NCI-H2081 treated with DMSO at 0.1 percent for 48 hours (cell line): ENCODE results near the gene STPG1.

Experiments
- DNase-seq: peaks from one replicate; lab custom pipeline; 2025; lab: John Stamatoyannopoulos, UW

STPG1 gene

DNA sequence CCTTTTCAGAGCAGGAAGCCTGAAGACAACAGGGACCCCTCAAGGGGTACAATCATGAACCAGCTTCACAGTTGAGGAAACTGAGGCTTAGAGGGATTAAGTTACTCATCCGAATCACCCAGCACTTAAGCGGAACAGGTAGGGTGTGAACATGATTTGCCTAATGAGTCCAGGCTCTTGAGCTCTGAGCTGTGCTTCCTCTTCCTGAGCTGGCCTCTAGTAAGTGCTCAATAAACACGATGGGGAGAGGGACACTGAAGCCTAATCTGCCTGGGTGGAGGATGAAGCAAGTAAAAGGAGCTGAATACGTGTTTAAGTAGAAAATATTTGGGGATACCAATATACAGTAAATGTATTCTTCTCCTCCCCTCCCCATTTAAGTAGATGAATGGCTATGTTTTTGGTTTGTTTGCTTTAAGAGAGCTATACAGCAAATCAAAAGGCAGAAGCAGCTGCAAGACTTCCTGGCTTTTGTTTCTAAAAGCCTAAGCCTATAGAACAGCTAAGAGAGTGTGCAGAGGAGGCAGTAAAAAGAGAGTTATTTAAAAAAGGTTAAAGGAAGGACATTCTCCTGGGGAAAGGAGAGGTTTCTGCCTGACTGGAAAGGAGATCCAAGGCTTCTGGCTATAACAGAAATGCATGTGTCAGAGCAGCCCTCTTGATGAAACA, 20.5 kb downstream of the STPG1 start:
- DNase-seq: no peak

DNA sequence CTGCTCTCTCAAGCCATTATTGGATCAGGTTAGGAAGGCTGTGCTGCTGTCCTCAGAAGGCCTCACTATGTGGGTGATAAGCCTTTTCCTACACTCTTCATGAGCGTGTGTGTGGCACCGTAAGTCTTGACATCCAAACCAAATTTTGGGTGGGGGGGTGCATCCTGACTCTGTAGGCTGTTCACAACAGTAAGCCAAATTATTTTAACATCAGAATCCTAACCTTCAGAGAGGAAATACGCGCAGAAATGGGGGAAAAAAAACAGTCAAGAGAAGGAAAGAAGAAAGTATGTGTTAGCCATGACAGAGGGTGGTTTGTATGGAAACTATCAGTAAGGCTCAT, 21.0 kb downstream of the STPG1 start:
- DNase-seq: no peak

DNA sequence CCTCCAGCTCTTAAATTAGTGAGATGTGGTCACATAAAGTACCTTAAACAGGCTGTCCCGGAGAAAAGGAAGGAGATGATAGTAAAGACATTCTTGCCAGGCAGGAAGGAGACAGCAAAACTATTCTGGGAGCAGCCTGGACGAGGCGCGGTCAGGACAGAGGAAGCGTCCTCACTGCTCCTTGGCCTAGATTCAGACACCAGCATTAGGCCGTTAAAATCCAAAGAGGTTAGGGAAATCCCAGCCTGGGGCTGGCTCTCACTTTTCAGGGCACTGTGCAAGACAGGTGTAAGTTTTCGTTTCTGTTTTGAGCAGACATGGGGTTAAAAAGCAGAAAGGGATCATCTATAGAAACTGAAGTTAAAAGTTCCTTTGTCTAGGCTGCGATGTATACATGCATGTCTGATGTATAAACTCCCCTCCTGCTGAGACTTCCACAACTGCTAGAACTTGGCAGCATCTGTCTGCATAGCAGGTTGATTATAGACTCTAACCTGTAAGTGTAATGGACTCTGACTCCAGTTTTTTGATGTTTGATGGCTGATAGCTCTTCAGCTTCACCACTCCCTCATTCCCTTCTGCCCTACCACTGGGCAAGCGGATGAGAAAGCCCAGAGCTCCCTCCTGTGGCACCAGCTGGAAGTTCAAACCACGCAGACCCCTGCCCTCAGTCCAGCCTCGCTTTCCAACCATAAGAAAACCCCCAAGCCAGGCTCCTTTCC, 21.5 kb downstream of the STPG1 start:
- DNase-seq: peak; percentile 39

DNA sequence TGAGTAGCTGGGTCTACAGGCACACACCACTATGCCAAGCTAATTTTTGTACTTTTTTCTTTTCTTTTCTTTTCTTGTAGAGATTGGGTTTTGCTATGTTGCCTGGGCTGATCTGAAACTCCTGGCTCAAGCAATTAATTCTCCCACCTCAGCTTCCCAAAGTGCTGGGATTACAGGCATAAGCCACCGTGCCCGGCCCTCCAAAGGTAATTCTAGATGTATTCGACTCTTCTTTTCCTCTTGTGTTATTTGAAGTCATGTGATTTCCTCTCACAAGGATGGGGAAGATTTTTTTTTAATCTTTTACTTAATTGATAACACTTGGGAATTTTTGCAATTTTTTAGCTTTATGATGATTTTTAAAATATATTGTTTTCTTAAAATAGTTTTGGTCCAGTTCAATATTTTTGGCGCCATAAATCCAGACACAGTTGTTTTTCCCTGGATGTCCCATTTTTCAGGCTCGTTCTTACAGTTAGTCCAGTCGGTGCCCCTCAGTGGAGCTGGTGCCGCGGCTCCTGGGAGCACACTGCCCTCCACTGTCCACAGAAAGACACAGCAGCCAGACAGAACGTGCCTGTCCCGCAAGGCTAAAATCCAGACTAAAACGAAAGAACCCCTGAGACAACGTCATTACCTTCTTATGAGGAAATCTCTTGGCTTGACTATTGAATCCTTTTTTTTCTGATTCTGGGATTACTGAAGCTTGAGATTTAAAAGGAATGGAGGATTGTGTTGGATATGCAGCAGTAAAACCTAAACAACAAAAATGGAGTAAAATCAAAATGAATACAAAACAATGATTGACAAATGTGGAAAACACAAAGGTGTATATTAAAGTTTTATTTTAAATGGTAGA, 22.4 kb downstream of the STPG1 start:
- DNase-seq: no peak

DNA sequence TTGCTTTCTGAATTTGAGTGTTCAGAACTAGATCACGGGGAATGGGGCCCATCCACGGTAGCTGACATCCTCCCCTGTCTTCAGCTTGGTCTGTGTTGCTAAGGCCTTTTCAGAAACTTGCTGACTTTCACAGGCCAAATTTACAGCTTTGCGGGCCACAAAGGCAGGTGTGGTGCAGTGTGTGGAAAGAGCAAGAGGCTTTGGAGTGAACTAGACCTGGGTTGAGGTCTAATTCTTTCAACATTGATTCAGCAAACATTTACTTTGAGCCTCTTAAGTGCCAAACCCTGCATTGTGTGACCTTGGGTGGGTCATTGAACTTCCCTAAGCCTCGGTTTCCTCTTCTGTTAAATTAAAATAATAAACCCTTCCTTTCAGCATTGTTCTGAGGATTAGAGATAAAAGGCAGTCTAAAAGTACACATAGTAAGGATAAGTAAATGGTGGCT, 24.3 kb downstream of the STPG1 start:
- DNase-seq: no peak

DNA sequence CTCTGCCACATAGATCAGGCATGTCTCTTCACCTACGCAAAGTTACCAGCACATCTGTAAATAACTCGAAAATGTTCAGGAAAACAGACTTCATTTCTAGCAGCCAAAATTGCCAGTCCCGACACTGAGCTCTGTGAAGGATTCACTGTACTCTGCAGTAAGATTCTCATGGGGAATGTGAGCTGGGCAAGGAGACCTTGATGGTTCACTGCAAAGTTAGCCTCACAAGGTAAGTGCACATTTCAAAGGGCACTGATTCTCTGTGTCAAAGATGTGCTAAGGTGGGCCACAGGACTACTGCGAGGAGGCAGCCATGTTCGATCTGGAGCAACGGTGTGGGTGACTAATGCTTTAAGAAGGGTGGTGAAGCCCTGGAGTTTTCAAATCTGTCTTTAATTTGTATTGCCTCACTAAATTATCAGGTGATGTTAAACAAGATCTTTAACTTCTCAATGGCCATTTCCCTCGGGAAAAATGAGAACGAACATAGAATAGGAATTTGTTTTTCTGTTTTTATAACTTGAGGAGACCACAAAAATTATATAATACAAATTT, 25.2 kb downstream of the STPG1 start:
- no peak for DNase-seq

DNA sequence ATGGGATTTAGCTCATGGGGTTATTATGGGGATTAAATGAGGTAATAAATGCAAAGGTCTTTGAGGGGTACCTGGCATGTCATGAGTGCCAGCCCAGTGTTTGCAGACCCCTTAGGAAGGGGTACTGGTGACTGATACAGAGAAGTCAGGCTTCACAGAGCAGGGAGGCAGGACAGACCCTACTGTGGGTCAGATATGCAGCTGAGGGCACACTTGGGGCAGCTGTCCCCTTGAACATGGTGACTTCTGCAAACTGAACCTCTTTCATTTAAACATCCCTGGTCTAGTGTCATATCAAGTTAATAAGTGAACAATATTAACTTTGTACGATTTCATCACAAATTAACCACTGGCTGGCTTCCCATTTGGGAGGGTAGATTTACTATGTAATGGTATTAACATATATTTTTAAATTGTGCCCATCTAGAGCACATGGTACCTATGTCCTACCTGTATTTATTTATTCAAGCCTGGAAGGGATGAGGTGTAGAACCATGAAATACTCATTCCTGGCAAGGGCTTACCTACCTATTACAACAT, 25.9 kb downstream of the STPG1 start:
- no peak for DNase-seq

DNA sequence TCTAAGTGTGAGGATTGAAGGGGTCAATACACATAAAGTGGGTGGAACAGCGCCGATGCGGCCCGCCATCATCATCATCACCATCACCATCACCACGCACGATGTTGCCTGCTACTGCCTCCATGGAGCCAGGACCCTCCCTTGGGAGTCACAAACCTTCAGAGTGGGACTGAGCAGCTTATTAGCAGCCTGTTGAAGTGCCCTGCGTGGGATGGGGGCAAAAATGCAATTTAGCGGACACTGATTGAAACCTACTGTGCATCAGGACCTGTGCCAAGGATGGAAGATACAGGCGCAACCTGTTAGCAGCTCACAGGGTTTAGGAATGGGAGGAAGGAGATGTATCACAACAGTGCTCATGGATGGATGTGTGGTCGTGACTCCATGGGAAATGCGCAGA, 26.7 kb downstream of the STPG1 start:
- no peak for DNase-seq

DNA sequence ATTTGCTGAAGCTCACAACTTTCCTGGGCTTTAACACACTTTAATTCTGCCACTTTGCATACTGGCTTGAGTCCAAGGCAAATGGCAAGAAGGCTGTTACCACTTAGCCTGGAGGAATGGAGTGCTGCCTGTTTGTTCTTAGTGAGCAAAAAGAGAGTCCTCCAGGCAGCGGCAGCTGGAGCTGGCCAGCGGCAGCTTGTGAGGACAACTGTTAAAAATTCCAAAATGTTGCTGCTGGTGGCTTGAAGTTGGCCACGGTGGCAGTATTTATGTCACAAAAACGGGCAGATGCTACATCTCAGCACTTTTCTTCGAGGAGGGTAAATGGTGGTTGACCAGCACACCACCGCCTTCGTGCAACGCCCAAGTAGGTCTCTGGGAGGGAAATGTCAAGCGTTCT, 27.3 kb downstream of the STPG1 start:
- DNase-seq: no peak

DNA sequence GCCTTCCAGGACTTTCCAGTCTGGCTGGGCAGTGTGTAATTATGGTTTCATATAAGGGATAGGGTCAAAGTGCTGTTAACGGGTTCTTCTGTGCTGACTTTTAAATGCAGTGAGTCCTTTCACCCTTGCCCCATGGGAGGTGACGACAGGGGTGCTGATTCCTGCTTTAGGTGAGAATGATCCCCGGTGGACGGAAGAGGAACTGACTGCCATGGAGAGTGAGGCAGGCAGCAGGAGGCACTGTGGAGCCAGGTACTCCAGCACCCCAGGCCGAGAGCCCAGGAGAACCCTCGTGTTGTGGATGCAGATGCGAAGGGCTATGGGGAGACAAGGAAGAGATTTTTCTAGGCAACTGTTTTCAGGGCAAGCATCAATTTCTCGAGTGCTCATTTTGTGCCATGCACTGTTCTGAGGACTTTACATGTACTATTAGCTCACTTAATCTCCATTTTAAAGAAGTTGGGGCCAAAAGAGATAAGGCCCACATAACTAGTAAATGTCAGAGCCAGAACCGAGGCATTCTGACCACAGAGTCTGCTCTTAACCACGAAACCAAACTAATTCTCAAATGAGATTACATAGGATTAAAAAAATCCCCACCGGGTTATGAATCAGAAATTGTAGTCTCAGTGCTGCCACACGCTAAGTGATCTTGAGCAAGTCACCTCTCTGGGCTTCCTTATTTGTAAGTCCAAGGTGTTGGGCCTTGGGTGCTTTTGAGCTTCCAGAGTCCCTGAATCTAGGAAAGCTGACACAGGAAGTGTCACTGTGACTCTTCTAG, 28.2 kb downstream of the STPG1 start:
- DNase-seq: no peak

DNA sequence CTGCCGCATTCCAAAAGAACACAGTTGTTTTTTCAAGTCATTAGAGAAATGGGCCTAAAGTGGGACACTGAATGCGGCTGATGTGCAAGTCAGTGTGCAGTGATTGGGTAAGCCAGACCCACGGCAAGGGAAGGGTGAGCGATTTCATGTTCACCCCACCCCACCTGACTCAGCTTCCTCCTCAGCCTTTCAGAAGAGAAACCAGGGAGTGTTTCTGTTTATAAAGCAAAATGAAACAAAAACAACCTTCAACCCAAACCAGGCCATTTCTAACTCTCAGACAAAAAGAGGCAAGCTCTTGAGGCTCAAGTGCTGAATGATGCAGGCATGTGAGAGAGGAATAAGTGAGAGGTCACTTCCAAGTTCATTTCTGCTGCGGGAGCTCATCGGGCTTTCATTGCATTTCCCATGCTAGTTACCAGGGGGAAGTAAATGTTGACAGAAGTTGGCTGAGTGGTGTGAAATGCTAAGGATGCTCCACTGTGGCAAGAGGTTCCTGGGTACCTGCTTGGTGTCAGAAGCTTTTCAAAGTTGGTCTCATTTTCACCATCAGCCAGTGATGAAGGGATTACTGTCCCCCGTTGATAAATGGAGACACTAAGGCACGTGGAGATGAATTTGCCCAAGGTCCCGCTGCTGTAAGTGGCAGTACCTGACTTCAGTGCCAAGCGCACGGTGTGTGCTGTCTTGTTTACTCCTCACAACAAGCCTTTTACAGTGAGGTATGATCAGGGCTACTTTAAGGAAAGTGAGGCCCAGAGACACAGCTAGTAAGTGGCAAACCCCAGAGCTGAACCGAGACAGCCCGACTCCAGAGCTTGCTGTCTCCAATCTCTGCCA, 29.1 kb downstream of the STPG1 start:
- no peak for DNase-seq

DNA sequence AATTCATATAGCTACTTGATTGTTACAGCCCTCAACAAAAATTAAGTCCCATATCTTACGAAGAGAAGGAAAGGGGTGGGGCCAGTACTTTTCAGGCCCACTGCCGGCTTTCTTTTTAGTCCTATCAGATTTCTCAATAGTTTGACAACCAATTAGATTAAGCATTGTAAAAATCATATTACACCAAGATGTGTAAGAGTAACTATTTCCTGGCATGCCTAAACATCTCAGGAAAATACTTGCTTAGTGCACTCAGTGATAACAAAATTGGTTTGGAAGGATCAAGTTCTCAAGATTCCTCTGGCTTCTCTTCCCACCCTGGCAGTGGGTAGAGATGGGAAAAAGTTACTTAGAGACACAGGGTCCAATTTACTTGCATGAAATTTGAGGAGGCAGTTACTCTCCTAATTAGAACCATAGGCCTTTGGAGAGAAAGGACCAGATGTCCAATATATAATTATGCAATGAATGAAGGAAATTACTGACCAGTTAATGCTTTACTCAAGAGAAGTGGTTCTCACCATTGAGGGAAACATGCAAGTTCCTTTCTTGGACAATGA, 30.1 kb downstream of the STPG1 start:
- DNase-seq: no peak

DNA sequence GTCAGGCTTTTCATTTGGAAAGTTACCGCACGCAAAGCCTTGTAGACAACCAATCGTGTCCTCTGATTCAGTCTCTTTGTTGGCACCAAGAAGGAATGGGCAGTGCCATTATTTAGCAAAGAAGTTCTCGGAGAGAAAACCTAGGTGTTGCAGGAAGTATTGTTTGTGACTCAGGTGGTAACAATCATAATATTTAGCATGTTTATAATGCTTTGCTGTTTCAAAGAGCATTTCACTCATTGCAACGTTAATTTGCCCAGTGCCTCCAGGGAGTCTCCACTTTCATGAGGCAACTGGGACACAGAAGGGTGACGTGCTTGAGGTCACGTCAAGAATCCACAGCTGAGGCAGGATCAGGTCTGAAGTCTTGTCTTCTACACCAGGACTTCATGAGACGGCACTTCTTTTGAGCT, 31.4 kb downstream of the STPG1 start:
- DNase-seq: no peak

DNA sequence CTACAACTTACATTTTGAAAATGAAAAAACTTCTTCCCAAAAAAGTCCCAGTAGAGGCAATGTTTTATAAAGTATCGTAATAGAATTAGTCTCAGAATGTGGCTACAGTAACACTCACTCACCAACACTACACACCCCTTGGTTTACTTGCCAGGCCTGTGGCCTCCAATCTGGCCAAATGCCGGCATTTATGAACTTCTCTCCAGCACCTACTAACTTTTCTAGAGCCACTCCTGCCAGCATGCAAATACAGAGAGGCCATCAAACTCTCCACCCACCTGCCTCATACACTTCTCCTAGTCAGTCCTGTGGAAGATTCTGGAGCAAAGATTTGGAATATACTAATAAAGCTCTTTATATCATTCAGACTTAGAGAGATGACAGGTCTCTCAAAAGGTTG, 32.3 kb downstream of the STPG1 start:
- no peak for DNase-seq

DNA sequence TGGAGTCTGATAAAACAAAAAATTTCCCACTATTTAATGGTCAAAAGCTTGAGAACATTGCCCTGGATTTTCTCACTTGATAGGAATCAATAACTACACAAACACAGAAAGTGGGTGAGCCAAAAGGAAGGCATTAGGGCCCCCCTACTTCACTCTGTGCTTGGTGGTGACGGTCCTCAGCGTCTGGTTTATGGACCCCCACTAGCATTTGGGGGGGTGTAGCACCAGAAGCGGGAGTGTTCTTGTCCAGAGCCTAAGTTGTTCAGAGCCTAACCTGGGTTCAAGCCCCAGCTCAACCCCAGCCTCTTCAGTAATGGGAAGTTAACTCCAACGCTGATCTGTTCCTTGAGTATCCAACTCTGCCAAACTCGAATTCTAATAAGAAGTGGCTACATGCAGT, 33.1 kb downstream of the STPG1 start:
- no peak for DNase-seq

DNA sequence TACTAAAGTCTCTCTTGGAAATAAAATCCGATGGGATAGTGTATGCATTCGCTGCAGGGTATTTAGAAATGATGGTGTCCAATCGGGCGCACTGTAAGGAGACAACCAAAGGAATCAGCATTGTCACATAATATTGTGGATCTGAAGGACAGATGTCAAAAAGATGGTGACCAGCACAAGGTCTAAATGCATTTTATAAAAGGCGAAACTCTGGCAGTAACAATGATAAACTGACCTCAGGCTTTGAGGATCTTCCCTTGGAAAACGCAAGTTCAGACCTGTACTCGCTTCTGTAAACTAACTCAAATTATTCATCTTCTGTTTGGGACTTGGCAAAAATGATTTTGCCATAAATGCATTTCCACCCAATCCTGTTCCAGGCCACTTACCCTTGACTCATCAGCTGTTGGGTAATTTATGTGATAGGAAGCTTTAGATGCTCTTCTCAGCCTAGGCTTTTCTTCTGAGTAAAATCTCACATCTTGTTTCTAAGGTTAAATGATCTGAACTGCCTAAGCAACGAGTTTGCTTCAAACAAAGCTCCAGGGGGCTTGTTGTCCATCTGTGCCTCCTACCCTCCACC, 33.8 kb downstream of the STPG1 start:
- DNase-seq: no peak

DNA sequence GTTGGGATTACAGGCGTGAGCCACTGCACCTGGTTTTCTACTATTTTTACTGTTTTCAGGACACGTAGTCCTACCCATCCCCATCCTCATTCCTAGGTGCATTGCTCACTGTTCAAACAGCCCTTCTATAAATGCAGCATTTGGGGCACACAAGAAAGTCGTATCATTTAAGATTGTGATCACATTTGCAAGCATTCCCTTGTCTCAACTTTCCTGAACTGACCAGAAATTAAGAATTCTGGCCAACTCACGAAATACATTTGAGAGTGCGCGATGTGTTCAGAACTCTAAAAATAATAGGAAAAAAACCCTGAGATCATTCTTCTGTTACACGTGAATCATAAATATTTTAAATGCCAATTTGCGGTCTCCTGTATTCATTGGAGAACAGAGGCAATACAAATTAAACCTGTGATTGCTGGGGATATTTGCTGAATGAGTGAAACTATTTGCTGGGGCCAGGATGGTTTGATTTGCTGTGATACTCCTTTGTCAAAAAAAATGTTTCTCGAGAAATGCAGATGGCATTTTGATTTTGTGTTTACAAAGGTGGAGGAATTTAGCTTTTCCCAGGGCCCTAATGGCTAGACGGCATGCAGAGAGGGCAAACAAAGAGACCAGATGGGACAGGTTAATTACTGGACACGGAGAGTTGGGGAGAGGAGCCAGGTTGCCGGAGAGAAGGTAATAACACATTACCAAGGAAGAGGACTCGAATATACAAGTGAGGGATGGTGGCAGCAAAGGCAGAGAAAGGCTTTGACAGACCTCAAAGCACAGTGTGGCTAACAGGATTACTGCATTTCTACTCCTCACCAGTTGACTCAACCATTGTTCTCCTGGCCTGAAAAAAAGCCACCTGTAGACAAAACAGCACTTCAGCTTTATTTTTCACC, 38.4 kb downstream of the STPG1 start:
- peak; percentile 53 for DNase-seq

DNA sequence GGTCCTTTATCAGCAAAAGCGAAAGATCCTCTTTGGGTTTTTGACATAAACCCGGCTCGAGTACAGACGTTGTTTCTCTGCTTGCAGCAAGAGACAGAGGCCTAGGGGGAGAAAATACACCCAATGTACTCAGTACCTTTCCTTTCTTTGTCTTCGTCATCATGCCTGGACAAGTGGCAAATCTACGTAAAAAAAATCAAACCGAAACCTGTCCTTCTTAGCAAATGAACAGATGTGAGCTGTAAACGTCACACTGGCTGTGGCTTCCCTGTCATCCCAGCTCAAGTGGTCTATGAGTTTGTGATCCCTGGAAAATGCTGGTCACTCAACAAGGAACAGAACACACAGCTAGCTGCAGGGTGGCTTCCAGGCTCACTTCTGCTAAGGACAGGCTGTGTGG, 39.9 kb downstream of the STPG1 start:
- DNase-seq: no peak

DNA sequence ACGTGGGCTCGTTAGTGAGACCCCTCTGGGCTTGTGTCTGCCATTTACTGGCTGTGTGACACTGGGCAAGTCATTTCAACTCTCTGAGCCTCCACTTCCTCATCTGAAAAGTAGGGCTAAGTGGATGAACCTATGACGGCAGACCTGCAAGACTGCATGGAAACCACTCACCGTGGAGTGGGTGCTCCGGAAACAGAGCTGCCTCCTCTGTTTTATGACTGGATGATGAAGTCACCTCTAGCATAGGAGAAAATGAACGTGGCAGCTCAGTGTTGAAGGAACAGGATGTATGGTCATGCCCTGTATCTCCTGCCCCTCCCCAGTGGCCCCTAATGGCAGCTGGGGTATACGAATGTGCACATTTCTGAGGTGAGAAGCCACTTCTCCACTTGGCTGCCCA, 40.5 kb downstream of the STPG1 start:
- no peak for DNase-seq
